ENCODE data around the gene DHCR7.

The DHCR7 gene, protein sequence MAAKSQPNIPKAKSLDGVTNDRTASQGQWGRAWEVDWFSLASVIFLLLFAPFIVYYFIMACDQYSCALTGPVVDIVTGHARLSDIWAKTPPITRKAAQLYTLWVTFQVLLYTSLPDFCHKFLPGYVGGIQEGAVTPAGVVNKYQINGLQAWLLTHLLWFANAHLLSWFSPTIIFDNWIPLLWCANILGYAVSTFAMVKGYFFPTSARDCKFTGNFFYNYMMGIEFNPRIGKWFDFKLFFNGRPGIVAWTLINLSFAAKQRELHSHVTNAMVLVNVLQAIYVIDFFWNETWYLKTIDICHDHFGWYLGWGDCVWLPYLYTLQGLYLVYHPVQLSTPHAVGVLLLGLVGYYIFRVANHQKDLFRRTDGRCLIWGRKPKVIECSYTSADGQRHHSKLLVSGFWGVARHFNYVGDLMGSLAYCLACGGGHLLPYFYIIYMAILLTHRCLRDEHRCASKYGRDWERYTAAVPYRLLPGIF

DNA sequence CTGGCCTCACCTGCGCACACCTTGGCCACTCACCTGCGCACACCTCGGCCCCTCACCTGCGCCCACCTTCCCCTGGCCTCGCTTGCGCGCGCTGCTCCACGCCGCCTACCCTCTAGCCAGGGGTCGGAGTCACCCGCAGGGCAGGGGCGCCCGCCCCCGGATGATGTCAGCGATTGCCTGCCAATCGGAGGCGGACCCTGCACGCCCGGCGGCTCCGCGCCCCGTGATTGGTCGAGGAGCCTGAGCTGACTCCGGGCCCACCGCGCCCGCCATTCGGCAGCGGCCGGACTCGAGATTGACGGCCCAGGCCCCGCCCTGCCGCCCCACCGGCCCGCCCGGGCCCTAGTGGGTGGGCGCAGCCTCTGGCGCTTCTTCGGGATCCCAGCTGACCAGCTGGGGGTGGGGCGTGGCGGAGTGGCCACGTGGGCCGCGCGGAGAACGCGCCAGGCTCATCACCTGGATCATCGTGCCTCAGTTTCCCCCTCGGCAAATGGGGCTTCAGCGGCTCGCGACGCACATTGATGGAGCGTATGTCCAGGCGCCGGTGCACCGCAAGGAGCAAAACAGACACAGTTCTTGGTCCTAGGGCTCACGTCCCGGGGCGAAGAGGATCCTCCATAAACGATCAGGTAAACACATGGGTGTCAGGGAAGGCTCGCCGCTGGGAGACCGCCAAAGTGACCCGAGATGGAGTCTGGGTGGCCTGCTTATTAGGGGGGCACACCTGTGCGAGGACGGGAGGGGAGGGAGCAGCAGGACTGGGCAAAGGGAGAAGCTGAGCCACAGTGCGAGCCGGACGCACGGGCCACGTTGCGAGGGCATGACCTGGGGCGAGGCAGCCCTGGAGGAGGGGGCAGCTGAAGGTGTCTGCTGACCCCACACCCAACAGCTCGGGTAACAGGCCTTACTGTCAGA is at the start of gene DHCR7:
Gene DHCR7, minus strand, starts transcription at position 137 of the 915 bp plus-strand sequence. CDS start 3,441 bp downstream, outside the sequence.
- DNase-seq: peak; percentile 92

DNA sequence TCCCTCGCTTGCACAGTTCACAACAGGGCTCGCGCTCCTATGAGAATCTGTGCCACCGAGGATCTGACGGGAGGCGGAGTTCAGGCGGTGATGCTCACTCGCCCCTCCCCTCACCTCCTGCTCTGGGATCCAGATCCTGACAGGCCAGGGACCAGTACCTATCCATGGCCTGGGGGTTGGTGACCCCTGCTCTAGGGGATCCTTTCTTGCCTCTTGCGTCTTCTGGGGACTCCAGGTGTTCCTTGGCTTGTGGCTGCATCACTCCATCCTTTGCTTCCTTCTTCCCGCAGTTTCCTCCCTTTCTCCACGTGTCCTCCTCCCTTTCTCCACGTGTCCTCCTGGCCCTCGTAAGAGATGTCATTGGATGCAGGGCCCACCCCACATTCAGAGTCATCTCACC is 48.2 kb upstream of the DHCR7 start:
- DNase-seq: no peak

DNA sequence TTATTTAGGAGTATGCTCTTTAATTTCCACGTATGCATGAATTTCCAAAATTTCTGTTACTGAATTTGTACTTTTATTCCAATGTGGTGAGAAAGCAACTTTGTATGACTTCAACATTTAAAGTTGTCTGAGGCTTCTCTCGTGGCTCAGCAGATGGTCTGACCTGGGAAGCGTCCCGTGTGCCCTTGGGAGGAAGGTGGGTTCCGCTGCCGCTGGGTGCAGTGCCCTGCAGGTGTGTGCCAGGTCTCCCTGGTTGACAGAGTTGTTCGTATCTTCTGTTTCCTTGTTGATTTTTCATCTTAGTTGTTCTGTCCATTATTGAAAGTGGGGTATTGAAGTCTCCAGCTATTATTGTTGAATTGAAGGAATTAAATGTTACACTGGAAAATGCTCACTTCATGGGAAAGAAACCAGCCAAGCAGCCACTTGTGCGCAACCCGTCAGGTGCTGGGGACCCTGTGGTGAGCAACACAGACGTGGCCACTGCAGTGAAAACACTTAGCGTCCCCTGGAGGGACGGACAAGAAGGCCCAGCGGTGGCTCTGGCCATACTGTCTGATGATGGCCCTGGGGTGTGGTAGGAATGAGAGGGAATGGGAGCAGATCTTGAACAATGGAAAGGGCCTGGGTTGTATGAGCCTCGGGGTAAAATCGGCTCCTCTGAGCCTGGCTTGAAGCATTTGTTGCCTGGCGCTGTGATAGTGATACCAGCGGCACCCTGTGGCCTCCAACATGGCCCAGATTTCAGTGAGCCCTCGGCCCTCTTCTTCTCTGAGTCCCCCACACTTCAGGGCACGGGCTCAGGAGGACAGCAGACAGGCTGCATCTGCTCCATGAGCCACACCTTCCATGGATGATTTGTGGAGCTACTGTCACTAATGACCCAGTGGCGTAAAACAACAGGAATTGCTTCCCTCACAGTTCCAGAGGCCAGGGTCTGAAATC is 47.4 kb upstream of the DHCR7 start:
- no peak for DNase-seq

DNA sequence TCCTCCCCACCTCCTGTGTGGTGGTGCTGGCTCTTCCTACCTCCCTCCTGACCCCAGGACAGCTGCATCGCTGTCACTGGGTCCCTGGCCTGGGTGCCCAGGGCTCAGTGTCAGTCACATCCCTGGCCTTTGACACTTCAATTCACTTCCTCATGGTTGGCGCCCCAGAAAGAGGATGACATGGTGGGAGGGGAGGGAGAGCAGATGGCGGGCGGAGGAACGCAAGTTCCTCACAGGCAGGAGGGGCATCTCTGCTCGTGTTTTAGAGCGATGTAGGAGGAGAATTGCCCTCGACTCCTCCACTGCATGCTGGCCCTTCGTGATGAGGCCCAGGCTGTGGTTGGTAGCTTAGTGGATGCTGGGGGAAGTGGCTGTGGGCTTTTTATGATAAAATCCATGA is 43.7 kb upstream of the DHCR7 start:
- DNase-seq: no peak

DNA sequence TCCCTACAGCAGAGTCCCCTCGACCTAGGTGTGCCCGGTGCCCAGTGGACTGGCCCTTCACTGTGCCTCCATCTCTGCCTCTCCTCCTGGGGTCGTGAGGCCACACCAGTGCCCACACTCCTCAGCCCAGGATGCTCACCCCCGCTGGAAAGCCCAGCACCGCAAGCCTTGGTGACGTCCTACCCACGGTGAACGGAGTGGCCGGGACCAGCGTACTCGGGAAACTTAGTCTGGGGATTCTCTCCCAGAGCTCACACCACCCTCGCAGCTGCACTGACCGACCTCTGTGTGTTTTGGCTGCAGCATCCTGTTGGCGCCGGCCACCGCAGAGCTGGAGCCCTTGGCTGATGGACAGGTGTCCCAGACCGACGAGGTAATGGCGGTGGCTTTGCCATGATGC is 43.3 kb upstream of the DHCR7 start:
- DNase-seq: no peak

DNA sequence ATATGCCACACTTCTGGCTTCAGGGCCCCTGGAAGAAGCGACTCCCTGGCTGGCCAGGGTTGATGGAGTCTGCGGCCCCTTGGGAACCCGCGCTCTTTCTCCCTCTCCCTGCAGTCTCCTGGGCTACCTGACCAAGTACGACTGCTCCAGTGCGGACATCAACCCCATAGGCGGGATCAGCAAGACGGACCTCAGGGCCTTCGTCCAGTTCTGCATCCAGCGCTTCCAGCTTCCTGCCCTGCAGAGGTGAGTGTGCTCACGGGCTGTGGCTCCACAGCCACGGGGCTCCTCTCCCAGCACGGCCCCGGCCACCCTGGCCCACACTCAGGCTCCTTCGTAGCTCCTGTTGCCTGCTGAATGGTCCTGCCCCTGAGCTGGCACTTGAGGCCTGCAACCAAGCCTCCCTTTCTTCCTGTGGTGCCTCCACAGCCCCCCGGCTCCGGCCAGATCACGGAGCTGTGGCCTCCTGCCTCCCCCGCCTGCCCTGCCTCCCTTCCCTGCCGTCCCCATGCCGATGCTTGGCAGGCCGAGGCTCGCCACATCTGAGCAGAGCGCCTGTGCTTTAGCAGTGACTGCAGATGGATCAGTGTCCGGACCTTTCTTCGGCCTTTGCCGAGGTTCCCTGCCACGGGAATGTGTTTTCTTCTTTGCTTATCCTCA is 42.7 kb upstream of the DHCR7 start:
- DNase-seq: no peak

DNA sequence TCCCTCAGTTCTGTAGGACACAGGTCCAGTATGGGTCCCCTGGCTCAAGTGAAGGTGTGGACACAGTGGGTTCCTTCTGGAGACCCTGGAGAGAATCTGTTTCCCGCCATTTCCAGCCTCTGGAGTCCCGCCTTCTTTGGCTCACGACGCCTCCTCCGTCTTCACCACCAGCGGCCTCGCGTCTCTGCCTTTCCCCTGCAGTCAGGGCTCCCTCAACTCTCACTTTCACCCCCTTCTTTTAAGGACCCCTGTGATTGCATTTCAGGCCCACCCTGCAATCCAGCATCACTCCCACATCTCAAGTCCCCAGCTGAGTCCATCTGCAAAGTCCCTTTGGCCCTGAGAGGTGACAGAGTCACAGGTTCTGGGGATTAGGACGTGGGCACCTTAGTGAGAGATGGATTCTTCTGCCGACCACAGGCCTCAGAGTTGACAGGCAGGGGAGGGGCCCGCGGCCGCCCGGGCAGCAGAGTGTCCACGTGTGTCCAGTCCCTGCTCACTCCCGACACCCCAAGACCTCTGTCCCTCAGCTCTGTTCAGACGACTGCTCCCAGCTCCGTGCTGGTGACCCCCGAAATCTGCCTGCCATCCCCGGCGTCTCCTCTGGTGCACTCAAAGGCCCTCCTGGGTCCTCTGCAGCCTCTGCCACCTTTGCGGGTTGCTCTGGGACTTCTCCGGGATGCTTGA is 42.0 kb upstream of the DHCR7 start:
- no peak for DNase-seq

DNA sequence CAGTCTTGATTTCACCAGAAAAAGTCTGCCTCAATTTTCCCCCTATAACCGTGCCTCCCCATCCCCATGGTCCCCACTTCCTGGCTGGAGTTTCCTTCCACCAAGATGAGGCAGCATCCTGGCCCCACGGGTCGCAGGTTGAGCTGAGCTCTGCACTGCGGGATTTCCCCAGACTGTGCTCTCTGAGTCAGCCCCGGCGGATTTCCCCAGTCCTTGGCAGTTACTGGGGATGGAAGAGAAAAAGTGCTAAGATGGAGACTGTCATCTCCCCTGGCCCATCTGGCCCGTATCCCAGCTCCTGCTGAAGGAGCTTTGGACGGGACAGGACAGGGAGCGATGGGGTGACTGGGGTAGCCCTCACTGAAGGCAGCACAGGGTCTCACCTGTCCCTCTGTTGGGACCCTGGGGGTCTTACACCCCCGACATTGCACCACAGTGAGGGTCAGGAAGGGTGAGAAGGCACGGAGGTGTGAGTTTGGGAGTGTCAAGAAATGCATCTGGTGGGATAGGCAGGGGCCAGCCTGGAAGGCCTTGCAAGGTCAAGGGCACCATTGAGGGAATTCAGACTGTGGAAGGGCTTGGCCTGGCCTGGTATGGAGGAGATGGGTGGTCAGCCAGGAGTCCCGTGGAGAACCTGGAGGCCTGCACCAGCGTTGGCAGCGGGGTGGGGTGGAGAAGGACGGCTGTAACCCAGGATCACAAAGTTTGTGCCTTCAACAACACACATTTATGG is 41.3 kb upstream of the DHCR7 start:
- DNase-seq: no peak

DNA sequence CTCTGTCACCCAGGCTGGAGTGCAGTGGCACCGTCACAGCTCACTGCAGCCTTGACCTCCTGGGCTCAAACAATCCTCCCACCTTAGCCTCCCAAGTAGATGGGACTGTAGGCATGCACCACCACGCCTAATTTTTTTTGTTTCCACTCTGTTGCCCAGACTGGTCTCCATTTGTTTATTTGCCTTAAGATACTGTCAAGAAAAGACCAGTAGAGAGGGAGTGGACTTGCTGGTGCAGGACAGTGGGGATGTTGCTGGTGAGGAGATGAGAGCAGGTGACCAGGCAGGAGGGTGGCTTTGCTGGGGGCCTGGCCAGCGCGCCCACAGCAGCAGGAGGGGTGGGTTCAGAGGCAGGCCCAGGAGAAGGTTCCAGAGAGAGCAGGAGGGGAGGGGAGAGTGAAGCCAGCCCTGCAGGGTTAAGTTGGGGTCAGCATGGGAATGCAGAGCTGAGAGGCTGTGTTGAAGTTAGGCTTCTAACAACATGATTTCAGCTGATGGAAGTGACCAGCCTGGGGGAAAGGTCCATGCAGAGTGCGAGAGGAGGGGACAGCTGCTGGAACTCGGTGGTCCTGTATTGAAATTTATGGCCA is 40.6 kb upstream of the DHCR7 start:
- DNase-seq: no peak

DNA sequence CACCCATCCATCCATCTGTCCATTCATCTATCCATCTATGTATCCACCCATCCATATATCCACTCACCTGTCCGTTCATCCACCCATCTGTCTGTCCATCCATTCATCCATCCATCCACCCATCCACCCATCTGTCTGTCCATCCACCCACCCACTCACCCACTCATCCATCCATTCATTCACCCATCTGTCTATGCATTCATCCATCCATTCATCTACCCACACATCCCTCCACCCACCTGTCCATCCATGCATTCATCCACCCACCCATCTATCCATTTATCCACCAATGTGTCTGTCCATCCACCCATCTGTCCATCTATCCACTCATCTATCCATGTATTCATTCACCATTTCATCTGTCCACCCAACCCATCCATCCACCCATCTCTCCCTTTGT is 38.1 kb upstream of the DHCR7 start:
- no peak for DNase-seq

DNA sequence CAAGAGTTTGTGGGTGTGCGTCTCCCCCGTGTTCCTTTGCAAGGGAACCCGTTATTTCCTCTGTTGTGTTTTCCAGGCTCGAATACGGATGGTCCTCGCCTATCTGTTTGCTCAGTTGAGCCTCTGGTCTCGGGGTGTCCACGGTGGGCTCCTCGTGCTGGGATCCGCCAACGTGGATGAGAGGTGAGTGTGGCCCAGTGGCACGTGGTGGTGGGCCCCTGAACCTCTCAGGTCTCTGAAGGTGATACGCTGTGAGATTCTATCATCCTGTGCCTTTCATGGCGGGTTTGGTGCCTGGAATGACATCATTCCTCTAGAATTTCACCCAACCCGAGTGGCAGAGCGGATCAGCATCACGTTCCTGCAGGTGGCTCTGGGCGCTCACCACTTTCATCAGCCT is 37.3 kb upstream of the DHCR7 start:
- DNase-seq: no peak

DNA sequence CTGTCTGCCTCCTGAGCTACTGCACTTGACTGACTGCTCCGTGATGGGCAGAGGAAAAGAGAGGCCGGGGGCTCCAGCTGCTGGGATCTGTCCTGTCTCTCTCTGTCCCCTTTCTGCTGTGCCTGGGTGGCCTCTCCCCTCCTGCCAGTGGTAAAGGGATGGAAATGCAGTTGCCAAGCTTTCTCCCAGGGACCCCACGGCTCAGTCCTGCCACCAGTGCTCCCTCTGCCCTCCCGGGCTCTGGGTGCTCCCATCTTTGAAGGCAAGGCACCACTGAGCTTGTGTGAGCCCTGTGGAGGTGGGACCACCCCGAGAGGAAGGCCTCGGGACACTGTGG is 36.8 kb upstream of the DHCR7 start:
- DNase-seq: no peak

DNA sequence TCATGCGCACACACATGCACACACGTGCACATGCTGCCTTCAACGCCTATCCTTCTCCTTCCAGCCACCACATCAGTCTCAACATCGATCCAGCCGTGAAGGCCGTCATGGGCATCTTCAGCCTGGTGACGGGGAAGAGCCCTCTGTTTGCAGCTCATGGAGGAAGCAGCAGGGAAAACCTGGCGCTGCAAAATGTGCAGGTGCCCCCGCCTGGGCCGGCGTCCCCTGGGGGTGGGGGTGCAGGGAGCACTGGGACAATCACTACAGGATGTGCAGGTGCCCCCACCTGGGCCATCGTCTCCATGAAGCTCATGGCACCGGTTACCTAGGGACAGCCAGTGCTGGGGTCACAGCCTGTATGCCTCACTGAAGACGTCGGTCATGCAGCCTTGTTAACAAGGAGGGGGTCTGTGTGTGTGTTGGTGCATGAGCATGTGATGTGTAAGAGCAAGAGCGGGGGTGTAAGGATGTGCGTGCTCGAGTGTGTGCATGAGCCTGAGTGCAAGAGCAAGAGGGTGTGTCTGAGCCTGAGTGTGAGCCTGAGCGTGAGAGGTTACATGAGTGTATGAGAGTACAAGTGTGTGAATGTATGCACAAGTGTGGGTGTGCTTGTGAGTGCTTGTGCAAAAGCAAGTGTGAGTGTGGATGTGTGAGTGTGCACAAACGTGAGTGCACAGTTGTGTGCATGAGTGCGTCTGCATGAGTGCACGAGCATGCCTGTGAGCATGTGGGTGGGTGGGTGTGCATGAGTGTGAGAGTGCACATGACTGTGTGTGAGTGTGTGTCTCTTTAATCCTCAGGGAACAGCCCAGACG is 36.3 kb upstream of the DHCR7 start:
- DNase-seq: no peak

DNA sequence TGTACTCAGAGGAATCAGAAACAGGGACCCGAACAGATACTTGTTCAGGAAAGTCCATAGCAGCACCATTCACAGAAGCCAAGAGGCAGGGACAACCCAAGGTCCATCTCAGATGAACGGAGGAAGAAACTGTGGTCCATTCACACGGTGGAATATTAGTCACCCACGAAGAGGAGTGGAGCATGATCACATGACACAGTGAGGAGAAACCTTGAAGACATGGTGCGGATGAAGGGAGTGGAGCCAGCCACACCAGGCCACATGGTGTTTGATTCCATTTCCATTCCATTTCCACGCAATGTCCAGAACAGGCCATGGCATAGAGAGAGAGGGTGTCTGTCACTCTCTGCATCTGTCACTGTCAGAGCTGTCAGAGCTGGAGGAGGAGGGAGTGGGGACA is 35.5 kb upstream of the DHCR7 start:
- no peak for DNase-seq

DNA sequence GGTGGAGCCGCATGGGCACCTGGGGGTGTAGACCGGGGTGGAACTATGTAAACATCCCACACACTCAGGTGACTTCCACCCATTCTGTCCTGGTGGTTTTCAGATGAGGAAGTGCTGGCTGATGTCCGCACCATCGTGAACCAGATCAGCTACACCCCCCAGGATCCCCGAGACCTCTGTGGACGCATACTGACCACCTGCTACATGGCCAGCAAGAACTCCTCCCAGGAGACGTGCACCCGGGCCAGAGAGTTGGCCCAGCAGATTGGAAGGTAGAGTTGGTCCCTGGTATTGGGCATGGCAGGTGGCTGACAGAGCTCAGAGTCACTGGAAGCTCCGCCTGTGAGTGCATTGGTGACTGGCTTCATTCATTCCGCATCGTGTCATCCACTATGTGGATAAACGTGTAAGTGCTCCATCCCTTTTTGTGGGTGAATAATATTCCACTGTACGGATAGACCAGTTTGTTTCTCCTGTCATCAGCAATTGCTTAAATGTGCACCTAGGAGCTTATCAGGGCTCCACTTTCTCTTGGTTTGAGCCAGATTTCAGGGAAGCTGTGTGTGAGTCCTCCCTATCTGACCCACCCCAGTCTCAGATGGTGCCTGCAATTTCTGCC is 34.7 kb upstream of the DHCR7 start:
- DNase-seq: no peak

DNA sequence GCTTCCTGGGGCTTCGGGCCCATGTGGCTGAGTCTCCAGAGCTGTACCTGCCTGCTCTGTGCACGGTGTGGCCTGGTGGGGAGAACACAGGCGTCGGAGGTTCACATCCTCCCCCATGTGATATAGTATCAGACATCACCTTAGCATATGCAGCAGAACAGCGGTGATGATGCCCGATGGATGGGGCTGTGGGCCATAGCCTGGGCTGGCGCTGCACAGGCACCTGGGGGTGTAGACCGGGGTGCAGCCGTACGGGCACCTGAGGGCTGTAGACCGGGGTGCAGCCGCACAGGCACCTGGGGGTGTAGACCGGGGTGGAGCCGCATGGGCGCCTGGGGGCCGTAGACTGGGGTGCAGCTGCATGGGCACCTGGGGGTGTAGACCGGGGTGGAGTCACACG is 34.0 kb upstream of the DHCR7 start:
- DNase-seq: no peak

DNA sequence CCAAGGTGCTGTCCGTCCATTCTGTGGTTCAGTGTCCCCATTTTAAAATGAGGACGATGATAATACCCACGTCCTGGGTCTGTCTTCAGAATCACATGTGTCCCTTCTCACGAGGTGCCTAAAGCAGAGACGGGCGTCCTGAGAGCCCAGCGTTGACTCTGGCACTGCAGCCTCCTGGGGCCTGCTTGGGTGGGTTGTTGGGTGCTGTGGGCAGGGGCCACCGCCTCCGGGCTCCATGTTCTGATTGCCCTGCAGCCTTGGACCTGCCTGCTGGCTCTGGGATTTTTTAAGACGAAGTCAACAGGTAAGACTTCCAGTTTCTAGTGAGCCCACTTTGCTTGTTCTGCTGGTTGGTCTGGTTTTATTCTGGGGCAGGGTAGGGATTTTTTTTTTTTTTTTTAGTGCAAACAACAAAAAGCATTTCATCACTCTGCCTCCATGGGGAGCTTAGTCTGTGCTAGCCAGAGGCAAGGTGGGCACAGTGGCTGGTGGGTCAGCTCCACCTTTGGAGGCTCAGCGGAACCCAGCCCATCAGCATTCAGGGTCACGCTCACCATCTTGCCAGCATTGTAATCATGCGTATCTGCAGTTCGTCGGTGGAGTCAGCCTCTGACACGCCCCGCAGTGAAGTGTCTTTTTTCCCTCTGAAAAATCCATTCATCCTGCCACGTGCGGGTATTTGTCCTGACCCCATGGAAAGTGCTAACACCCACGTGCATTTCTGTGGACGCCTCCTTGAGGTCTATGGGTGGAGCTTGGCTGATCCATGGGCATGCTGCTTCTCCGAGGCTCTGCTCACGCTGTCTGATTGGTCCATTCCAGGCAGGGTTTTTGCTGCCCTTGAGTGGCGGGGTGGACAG is 33.1 kb upstream of the DHCR7 start:
- no peak for DNase-seq

DNA sequence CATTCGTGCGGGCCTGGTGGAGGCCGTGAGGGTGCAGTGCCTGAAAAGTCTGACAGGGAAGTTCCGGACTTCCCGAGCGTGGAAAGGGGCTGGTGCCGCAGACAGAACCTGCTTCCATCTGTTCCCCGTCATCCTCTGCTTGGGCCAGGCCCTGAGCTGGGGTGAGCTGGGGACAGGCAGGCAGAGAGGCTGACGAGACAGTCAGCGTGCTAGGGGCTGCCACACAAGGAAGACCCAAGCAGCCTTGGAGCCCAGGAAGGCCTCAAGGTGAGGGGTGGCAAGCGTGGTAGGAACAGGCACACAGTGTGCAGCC is 30.3 kb upstream of the DHCR7 start:
- DNase-seq: no peak
